HG03575 (cell line): ENCODE data around the gene CIRBP.

ENCODE experiments used
- ATAC-seq: cut with Tn5 transposase; IDR thresholded peaks from one replicate; pipeline ENCODE4 v1.9.1; 2021; ENCODE audit not compliant: unreplicated experiment, insufficient number of reproducible peaks, low FRiP score; ENCODE audit errors: extremely low read depth

CIRBP gene

GRCh38 chr19:1285737-1286360 lies 16.7 kb downstream of the CIRBP start, which contains the start of gene EFNA2:
TSS of gene EFNA2 (plus strand) at chr19:1285873. CDS start at chr19:1286169, 296 bp downstream.
- ATAC-seq: no peak

- no peak for ATAC-seq
Observed at GRCh38 chr19:1286487-1287353, 17.6 kb downstream of the CIRBP start.

- ATAC-seq: no peak
Observed at GRCh38 chr19:1287354-1288225, 18.5 kb downstream of the CIRBP start.

GRCh38 chr19:1288226-1288612 lies 19.1 kb downstream of the CIRBP start:
- ATAC-seq: no peak

GRCh38 chr19:1288833-1289685 lies 19.9 kb downstream of the CIRBP start:
- no peak for ATAC-seq

DNA sequence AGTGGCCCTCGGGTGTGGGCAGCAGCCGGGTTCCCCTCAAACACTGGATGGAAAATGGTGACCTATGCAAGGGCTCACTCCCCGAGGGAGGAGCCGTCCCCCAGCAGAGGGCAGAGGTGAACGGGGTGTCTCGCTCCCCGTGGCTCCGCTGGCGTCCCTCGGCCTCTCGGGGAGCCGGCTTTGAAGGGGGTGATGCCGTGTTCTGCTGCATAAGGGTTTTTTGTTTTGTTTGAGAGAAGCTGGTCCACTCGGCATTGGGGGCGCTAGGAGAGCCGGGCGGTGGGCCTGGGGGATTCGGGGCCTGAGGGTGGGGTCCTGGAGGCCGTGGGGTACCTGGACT lies 20.5 kb downstream of the CIRBP start:
- no peak for ATAC-seq

DNA sequence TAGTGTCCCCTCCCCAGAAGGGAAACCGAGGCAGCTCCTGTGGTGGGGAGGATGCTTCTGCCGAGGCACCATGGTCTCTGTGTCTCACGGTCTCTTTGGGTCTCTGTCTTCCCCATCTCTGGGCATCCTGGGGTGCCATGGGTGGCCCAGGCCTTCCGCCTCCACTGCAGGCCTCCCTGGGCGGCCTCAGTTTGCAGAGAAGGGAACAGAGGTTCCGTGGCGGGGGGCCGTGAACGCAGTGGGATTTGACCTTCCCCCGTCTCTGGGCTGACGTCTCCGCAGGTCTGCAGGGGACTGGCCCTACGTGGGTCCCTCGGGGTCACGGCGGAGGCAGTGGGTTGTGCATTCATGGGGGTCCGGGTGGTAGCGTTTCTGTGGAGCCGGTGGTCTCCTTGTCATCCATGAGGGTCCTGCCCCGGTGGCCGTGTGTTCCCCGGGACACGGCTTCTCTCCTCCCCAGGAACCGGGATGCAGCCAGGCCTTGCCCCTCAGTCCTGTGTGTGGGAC lies 21.1 kb downstream of the CIRBP start:
- ATAC-seq: no peak

GRCh38 chr19:1290703-1291651 lies 21.8 kb downstream of the CIRBP start:
- no peak for ATAC-seq

DNA sequence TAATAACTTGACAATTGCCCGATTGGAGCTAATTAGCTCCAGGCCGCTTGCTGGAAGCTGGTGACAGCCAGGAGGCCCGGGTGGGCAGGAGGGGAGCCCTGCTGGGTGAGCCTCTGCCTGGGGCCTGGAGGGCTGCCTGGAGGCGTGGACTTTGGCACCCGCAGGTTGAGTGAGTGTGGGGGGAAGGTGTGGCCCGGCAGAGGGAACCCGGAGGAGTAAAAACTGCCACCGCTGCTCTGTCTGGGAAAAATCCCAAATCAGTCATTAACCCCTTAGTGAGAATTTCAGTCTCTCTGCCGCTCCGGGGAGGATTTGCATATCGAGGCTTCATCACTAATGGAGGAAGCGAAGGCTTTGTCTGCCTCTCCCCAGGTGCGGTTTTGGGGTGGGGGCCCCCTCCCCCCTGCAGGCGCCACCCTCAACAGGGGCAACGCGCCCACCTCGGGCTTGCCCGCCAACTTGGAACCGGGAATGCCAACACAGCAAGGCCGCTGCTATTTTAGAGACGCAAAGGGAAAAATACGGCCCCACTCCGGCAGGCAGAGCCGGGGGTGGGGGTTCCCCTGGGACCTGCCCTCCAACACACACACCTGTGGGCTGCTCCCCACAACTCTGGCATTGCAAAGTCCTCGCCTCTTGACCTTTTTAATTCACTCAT lies 22.8 kb downstream of the CIRBP start:
- no peak for ATAC-seq

- no peak for ATAC-seq
Observed at GRCh38 chr19:1292419-1293151, 23.5 kb downstream of the CIRBP start.

DNA sequence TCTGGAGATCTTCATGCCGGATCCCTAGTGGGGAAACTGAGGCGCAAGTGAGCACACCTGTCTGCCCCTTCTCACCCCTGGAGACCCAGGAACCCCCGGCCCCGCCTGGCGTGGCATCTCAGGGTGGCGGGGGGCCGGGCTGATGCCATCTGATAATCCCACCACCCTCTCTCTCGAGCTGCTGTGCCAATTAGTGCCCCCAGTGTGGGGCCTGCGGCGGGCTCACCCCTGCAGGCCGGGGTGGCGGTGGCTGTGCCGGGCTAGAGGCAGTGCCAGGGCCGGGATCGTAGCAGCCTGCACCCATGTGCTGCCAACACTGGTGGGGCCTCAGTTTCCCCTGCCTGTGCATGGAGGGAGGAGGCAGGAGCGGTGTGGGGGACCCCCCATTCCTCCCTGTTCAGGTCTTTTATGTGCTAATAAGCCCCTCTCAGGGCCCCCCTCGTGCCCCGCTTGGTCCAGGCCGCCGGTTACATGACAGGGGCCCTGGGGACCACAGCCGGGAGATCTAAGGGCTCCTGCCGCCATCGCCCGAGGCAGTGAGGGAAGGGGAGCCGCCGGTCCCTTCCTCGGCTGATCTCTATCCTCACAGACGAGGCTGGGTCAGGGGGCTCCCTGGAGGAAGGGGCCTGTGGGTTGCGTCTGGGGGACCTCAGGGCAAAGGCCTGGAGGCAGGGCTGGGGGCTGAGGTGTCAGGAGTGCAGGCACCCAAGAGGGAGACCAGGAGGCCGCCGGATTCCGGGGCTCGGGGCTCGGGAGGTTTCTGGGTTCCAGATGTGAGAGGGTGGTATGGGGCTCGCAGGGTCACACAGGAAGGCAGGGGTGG lies 24.9 kb downstream of the CIRBP start:
- ATAC-seq: no peak

- no peak for ATAC-seq
Observed at GRCh38 chr19:1294688-1295087, 25.6 kb downstream of the CIRBP start.

DNA sequence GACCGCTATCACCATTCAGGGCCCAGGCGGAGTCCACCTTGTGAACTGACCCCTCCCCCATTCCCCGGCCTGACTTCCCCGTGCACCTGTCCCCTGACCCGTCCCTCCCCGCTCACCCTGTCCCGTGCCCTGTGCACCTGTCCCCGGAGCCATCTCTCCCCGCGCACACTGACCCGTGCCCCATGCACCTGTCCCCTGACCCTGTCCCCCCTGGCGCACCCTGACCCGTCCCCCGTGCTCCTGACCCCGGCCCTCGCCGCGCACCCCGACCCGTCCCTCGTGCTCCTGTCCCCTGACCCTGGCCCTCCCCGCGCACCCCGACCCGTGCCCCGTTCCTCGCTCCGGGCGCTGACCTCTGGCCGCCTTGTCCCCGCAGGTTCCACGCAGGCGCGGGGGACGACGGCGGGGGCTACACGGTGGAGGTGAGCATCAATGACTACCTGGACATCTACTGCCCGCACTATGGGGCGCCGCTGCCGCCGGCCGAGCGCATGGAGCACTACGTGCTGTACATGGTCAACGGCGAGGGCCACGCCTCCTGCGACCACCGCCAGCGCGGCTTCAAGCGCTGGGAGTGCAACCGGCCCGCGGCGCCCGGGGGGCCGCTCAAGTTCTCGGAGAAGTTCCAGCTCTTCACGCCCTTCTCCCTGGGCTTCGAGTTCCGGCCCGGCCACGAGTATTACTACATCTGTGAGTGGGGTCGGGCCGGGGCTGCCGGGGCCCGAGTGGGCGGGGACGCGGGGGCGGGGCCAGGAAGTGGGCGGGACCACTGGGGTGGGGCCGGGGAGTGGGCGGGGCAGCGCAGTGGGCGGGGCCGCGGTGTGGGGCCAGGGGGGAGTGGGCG lies 26.3 kb downstream of the CIRBP start:
- ATAC-seq: no peak

DNA sequence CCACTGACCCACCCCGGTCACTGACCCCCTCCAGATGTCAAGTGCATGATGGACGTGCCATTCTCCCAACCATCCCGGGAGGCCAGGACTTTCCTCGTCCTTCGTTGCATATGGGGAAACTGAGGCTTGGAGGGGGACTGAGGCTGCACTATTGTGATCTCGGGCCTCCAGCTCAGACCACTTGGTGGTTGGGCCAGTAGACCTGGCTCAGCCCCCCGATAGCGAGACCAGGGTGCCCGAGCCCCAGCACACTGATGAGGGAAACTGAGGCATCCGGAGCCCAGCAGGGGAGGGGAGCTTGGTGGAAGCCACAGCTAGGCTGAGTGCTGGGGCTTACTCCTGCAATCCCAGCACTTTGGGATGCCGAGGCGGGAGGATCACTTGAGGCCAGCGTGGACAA lies 26.9 kb downstream of the CIRBP start:
- ATAC-seq: no peak
